ENCODE measurements around the gene TEF.
"Not testable (repeated sequence)": the region's sequence is repeated elsewhere in the genome, so short reads cannot be mapped to it uniquely, and the experiment has no call there.

TEF gene

DNA sequence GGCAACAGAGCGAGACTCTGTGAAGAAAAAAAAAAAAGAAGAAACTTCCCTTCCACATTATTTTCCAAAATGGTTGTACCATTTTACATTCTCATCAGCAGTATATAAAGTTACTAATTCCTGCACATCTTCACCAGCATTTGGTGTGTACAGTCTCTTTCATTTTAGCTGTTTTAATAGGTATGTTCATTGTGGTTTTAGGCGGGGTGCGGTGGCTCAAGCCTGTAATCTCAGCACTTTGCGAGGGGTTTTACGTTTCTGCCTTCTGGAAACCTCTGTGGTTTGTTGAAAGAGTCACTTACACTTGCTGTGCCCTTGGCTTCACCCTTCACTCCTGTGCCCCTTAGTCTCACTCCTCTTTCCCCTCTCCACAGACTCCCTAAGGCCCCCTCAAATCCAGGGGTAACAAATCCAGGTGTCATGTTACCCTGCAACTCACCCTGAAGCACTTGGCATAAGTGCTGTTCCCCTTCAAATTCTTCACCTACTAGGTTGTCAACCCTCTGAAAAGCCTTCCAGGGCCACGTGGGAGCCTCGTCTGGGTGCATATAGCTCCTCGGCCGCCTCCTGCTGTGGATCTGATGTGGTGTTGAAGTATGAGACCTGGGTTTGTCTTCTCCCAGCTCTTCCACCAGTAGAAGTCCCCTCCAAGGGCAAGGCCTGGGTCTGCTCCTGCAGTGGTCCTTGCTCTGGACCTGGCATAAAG lies 44.1 kb downstream of the TEF start:
- Histone ChIP-seq H3K4me1 (ENCODE audit: control insufficient read depth, insufficient read depth, low read length, poor library complexity, severe bottlenecking) (no peaks in the 10 kb centered on the region), H3K4me3 (ENCODE audit: extremely low read depth, insufficient read depth, low read length, poor library complexity, severe bottlenecking) (no peak overlapping the region), H3K36me3 (ENCODE audit: control insufficient read depth, insufficient read depth, low read length) (peaks cover 12% of the 10 kb centered on the region), H3K9me3 (ENCODE audit: control insufficient read depth, low read length) (no peaks in the 10 kb centered on the region), H3K27ac (ENCODE audit: low read depth, low read length, severe bottlenecking) (no peak overlapping the region)
- WGBS, 2 experiments (ENCODE audit: insufficient coverage in 2 of 2) = 92 to 95% methylated on average over 4 to 5 of the region's 9 CpGs

DNA sequence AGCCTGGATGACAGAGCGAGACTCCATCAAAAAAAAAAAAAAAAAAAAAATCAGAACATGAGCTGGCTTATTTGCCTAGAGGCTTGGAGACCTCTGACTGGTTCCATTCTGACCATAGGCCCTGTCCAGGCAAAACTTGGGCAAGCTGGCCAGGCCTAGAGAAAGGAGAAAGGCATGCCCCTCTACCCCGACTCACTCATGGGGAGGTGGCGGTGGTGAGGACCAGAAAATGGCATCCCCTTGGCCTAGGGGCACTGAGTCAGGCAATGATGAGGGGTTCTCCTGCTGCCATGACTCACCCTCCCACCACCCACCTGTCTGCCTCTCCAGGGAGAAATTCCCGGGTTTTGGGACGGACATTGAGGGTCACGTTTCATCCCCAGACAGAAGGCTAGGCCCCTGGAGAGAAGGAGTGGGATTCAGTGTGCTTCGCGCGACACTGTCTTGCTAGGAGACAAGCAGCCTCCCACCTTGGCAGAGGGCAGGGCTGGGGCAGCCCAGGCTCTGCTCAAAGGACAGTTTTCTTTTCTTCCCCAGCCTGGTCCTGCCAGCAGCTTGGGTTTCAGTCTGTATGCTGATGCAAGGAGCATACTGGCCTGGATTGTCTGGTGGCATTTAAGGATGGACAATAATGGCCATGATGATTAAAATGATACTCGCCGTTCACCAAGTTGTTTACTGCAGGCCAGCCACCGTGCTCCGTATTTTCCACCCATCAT lies 47.6 kb downstream of the TEF start:
- Histone ChIP-seq H3K36me3 (ENCODE audit: control insufficient read depth, insufficient read depth, low read length) (peaks cover 23% of the 10 kb centered on the region), H3K4me1 (ENCODE audit: control insufficient read depth, insufficient read depth, low read length, poor library complexity, severe bottlenecking) (no peaks in the 10 kb centered on the region), H3K27ac (ENCODE audit: low read depth, low read length, severe bottlenecking) (peak overlapping the region; percentile 41), H3K9me3 (ENCODE audit: control insufficient read depth, low read length) (no peaks in the 10 kb centered on the region), H3K4me3 (ENCODE audit: extremely low read depth, insufficient read depth, low read length, poor library complexity, severe bottlenecking) (no peak overlapping the region)
- 83 to 91% methylated on average over 9 to 11 of the region's 13 CpGs for WGBS, 2 experiments (ENCODE audit: insufficient coverage in 2 of 2)

DNA sequence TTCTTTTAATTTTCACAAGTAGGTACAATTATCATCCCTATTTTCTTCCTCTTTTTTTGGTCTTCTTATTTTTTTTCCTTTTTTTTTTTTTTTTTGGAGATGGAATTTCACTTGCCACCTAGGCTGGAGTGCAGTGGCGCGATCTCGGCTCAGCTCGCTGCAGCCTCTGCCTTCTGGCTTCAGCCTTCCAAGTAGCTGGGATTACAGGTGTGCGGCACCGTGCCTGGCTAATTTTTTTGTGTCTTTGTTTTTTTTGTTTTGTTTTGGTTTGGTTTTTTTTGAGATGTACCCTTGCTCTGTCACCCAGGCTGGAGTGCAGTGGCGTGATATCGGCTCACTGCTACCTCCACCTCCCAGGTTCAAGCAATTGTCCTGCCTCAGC lies 48.2 kb downstream of the TEF start:
- WGBS, 2 experiments (ENCODE audit: insufficient coverage in 2 of 2) = 79 to 100% methylated on average over 4 to 5 of the region's 8 CpGs
- H3K27ac ChIP-seq (ENCODE audit: low read depth, low read length, severe bottlenecking) = no peak overlapping the region
- peaks cover 29% of the 10 kb centered on the region for H3K36me3 ChIP-seq (ENCODE audit: control insufficient read depth, insufficient read depth, low read length)
- H3K4me3 ChIP-seq (ENCODE audit: extremely low read depth, insufficient read depth, low read length, poor library complexity, severe bottlenecking) = no peak overlapping the region
- H3K9me3 ChIP-seq (ENCODE audit: control insufficient read depth, low read length) = no peaks in the 10 kb centered on the region
- no peaks in the 10 kb centered on the region for H3K4me1 ChIP-seq (ENCODE audit: control insufficient read depth, insufficient read depth, low read length, poor library complexity, severe bottlenecking)

DNA sequence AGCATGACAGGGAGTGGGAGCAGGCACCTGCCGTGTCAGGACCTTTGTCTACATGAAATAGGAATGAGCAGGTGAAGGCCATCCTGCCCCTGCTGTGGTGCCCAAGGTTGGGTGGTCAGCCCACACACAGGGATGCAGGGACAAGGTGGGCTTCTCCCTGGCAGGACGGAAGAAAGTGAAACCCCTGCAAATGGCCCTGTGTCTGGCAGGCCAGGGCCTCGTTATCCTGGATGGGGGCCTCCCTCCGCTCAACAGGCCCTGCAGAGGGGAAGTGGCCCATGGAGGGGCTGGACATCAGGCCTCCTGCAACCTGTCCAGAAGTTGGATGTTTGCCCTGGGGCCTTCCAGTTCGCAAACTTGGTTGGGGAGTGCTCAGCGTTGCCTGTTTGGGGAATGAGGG lies 49.9 kb downstream of the TEF start:
- WGBS, 2 experiments (ENCODE audit: insufficient coverage in 2 of 2) = 90 to 95% methylated on average over 4 of the region's 6 CpGs
- Histone ChIP-seq H3K9me3 (ENCODE audit: control insufficient read depth, low read length) (no peaks in the 10 kb centered on the region), H3K4me1 (ENCODE audit: control insufficient read depth, insufficient read depth, low read length, poor library complexity, severe bottlenecking) (no peaks in the 10 kb centered on the region), H3K27ac (ENCODE audit: low read depth, low read length, severe bottlenecking) (no peak overlapping the region), H3K4me3 (ENCODE audit: extremely low read depth, insufficient read depth, low read length, poor library complexity, severe bottlenecking) (no peak overlapping the region), H3K36me3 (ENCODE audit: control insufficient read depth, insufficient read depth, low read length) (peaks cover 46% of the 10 kb centered on the region)

DNA sequence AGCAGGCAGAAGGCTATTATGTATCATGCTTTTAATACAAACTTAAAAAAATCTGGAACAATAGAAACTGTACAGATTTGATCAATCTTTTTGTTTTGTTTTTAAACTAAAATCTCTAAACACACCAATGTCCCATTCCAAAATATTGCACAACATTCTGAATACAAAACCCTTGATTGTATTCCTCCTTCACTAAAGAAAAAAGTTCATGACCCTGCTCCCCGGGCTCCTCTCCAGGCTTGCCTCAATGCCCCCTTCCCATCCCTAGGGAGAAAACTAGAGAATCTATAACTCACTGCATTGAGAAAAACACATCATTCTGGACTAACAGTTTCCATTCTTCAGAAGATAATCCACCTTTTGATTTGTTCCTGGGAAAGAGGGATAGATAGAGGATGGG lies 51.7 kb downstream of the TEF start:
- not testable (repeated sequence) for H3K9me3 ChIP-seq (ENCODE audit: control insufficient read depth, low read length); H3K4me3 ChIP-seq (ENCODE audit: extremely low read depth, insufficient read depth, low read length, poor library complexity, severe bottlenecking); H3K27ac ChIP-seq (ENCODE audit: low read depth, low read length, severe bottlenecking); H3K4me1 ChIP-seq (ENCODE audit: control insufficient read depth, insufficient read depth, low read length, poor library complexity, severe bottlenecking)
- WGBS, 2 experiments (ENCODE audit: insufficient coverage in 2 of 2) = no CpG with 5 or more reads among the region's 1 CpG
- H3K36me3 ChIP-seq (ENCODE audit: control insufficient read depth, insufficient read depth, low read length) = peaks cover 61% of the 10 kb centered on the region

DNA sequence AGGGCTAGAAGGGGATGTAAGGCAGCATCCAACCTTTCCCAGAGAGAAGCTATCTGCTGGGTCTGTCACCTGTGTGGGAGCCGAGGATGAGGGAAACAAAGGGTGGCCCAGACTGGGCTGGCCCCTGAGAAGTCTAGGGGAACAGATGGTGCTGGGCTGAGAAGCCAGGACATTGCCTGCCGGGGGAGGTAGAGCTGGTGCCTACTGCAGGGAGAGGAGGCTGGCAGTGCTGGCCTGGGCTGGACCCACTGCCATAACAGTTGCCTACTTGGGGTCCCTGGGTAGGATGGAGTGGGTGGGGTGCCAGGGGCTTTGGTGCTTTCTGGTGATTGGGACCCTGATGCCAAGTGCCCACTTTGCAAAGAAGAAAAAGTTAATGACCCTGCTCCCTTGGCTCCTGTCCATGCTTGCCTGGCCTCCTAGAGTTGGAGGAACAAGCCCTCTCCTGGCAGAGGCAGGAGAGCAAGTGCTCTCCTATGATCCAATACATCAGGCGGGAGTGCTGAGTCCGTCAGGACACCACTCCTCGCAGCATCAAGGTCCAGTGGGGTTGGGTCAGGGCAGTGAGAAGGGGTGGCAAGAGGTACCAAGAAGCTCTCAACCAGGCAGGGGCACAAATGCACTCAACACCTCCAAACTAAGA lies 52.7 kb downstream of the TEF start:
- H3K4me1 ChIP-seq (ENCODE audit: control insufficient read depth, insufficient read depth, low read length, poor library complexity, severe bottlenecking); H3K4me3 ChIP-seq (ENCODE audit: extremely low read depth, insufficient read depth, low read length, poor library complexity, severe bottlenecking); H3K9me3 ChIP-seq (ENCODE audit: control insufficient read depth, low read length); H3K27ac ChIP-seq (ENCODE audit: low read depth, low read length, severe bottlenecking): not testable (repeated sequence)
- H3K36me3 ChIP-seq (ENCODE audit: control insufficient read depth, insufficient read depth, low read length) = peaks cover 66% of the 10 kb centered on the region
- WGBS, 2 experiments (ENCODE audit: insufficient coverage in 2 of 2) = 82 to 100% methylated on average over 1 of the region's 5 CpGs

DNA sequence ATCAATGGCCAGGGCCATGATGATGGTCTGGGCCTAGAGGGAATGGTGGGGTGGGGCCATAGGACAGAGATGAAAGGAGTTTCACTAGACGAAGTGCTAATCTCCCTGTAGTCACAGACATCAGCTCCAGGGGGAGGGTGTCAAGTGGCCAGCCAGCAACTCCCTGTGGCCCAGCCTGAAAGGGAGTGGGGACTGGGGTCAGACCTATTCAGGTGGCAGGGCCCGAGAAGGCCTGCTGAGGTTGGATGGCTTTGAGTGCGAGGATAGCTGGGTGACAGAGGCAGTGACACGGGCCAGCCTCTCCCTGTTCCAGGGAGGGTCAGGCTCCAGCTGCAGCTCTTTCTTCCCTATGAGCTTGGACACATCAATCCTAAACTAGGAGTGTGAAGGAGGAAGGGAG lies 53.8 kb downstream of the TEF start:
- no peaks in the 10 kb centered on the region for H3K9me3 ChIP-seq (ENCODE audit: control insufficient read depth, low read length)
- 91 to 96% methylated on average over 3 to 4 of the region's 4 CpGs for WGBS, 2 experiments (ENCODE audit: insufficient coverage in 2 of 2)
- H3K4me1 ChIP-seq (ENCODE audit: control insufficient read depth, insufficient read depth, low read length, poor library complexity, severe bottlenecking) = peaks cover 7% of the 10 kb centered on the region
- H3K36me3 ChIP-seq (ENCODE audit: control insufficient read depth, insufficient read depth, low read length) = peaks cover 76% of the 10 kb centered on the region
- no peak overlapping the region for H3K4me3 ChIP-seq (ENCODE audit: extremely low read depth, insufficient read depth, low read length, poor library complexity, severe bottlenecking)
- H3K27ac ChIP-seq (ENCODE audit: low read depth, low read length, severe bottlenecking) = no peak overlapping the region

DNA sequence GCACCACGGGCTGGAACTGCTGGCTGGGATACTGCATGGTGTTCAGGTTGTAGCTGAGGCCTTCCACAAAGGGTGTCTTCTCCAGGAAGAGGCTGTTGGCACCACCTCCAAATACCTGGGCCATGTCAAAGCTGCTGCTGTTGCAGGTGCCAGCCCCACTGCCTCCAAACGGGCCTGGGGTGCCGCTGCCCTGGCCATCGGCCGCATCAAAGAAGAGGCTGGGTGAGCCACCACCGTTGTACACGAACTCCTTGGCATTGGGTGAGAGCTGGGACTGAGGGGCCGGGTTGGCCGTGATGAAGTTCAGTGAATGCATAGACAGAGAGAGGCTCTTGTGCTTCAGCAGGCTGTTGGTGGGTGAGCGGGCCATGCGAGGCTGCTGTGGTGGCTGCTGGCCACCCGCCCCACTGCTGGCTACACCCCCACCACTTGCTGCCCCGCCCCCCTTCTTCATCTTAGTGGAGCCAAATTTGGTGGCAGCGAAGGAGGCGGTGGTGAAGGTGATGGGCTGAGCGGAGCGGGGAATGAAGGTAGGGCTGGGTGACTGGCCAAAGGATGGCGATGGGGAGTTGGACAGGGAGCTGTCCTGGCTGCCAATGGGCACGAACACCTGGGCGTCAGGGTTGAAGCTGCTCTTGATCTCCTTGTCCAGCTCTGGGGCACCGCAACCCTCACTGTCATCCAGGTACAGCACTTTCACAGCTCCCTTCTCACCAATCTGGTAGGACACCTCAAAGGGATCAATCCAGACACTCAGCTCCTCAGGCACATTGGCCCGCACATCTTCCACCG lies 54.8 kb downstream of the TEF start:
- peaks cover 84% of the 10 kb centered on the region for H3K36me3 ChIP-seq (ENCODE audit: control insufficient read depth, insufficient read depth, low read length)

DNA sequence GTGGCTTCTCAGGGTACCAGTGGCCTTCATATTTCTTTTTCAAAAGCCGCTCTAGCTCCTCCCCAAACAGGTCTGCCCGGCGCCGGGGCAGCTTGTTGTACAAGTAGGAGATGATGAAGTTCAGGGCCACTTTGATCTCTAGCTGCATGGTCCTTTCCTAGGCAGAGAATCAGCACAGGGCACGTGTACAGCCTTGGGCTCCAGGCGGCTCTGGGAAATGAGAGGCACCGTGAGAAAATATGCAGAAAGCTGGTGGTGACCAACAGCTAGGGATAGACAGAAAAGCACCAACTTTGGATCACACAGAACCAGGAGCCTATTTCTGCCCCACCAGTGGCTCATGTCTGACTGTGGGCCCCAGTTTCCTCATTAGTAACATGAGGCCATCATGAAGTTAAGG lies 55.5 kb downstream of the TEF start:
- Histone ChIP-seq H3K4me1 (ENCODE audit: control insufficient read depth, insufficient read depth, low read length, poor library complexity, severe bottlenecking) (peaks cover 7% of the 10 kb centered on the region), H3K27ac (ENCODE audit: low read depth, low read length, severe bottlenecking) (no peak overlapping the region), H3K4me3 (ENCODE audit: extremely low read depth, insufficient read depth, low read length, poor library complexity, severe bottlenecking) (no peak overlapping the region), H3K36me3 (ENCODE audit: control insufficient read depth, insufficient read depth, low read length) (peaks cover 86% of the 10 kb centered on the region), H3K9me3 (ENCODE audit: control insufficient read depth, low read length) (no peaks in the 10 kb centered on the region)
- WGBS, 2 experiments (ENCODE audit: insufficient coverage in 2 of 2) = 95 to 96% methylated on average over 3 to 7 of the region's 7 CpGs

More for the DNA sequence above, 54.8 kb downstream of the TEF start:
- H3K27ac ChIP-seq (ENCODE audit: low read depth, low read length, severe bottlenecking) = no peak overlapping the region
- H3K4me3 ChIP-seq (ENCODE audit: extremely low read depth, insufficient read depth, low read length, poor library complexity, severe bottlenecking) = no peak overlapping the region
- peaks cover 7% of the 10 kb centered on the region for H3K4me1 ChIP-seq (ENCODE audit: control insufficient read depth, insufficient read depth, low read length, poor library complexity, severe bottlenecking)
- WGBS, 2 experiments (ENCODE audit: insufficient coverage in 2 of 2) = 89 to 90% methylated on average over 18 of the region's 23 CpGs
- H3K9me3 ChIP-seq (ENCODE audit: control insufficient read depth, low read length) = no peaks in the 10 kb centered on the region

DNA sequence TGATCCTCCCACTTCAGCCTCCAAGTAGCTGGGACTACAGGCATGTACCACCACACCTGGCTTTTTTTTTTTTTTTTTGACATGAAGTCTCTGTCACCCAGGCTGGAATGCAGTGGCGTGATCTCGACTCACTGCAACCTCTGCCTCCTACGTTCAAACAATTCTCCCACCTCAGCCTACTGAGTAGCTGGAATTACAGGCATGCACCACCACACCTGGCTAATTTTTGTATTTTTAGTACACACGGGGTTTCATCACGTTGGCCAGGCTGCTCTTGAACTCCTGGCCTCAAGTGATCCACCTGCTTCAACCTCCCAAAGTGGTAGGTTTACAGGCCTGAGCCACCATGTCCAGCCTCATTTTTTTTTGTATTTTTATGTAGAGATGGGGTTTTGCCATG lies 58.8 kb downstream of the TEF start:
- peaks cover 13% of the 10 kb centered on the region for H3K4me1 ChIP-seq (ENCODE audit: control insufficient read depth, insufficient read depth, low read length, poor library complexity, severe bottlenecking)
- peaks cover 81% of the 10 kb centered on the region for H3K36me3 ChIP-seq (ENCODE audit: control insufficient read depth, insufficient read depth, low read length)
- 100% methylated on average over 2 to 5 of the region's 5 CpGs for WGBS, 2 experiments (ENCODE audit: insufficient coverage in 2 of 2)
- not testable (repeated sequence) for H3K9me3 ChIP-seq (ENCODE audit: control insufficient read depth, low read length); H3K27ac ChIP-seq (ENCODE audit: low read depth, low read length, severe bottlenecking); H3K4me3 ChIP-seq (ENCODE audit: extremely low read depth, insufficient read depth, low read length, poor library complexity, severe bottlenecking)

Data from mesodermal cell (in vitro differentiated cells).